ENCODE results near the gene ZSCAN25. TPM values are rescaled to one million over a fixed set of nuclear protein-coding genes. Genes with fewer than 3 reads are reported as not detected.
"Not testable (repeated sequence)": the region's sequence is repeated elsewhere in the genome, so short reads cannot be mapped to it uniquely, and the experiment has no call there.

Gene ZSCAN25
- total RNA-seq, 2 donors from 2014 or later = 22.2 to 23.1 TPM

GRCh38 chr7:99657879-99658278 lies 41.1 kb downstream of the ZSCAN25 start:
- Mint-ChIP-seq H3K9me3 (peaks cover 36% of the 10 kb centered on the region), H3K36me3 (ENCODE audit: low read depth) (peaks cover 28% of the 10 kb centered on the region)
- not testable (repeated sequence) for H3K27ac Mint-ChIP-seq; H3K27me3 ChIP-seq (ENCODE audit: control insufficient read depth, insufficient read depth, low read length, poor library complexity, severe bottlenecking); DNase-seq; H3K4me1 ChIP-seq (ENCODE audit: control insufficient read depth, insufficient read depth, low read length); H3K27me3 Mint-ChIP-seq (ENCODE audit: insufficient read depth); H3K27ac ChIP-seq (ENCODE audit: low read depth, low read length); H3K4me1 Mint-ChIP-seq; H3K36me3 ChIP-seq (ENCODE audit: control insufficient read depth, insufficient read depth, low read length); H3K4me3 Mint-ChIP-seq; H3K4me3 ChIP-seq (ENCODE audit: low read length); H3K9ac ChIP-seq (ENCODE audit: extremely low read depth, low read length, poor library complexity, severe bottlenecking)
- 95 to 100% methylated on average over 1 to 5 of the region's 5 CpGs for WGBS, 2 experiments (ENCODE audit: insufficient coverage in 1 of 2, insufficient read length in 1 of 2)
- H3K9me3 ChIP-seq (ENCODE audit: control insufficient read depth, low read length) = peaks cover 11% of the 10 kb centered on the region

- Histone ChIP-seq H3K4me1 (ENCODE audit: control insufficient read depth, insufficient read depth, low read length) (no peaks in the 10 kb centered on the region), H3K27ac (ENCODE audit: low read depth, low read length) (no peak overlapping the region), H3K27me3 (ENCODE audit: control insufficient read depth, insufficient read depth, low read length, poor library complexity, severe bottlenecking) (no peaks in the 10 kb centered on the region), H3K36me3 (ENCODE audit: control insufficient read depth, insufficient read depth, low read length) (peaks cover under 1% of the 10 kb centered on the region), H3K9me3 (ENCODE audit: control insufficient read depth, low read length) (peaks cover 4% of the 10 kb centered on the region), H3K9ac (ENCODE audit: extremely low read depth, low read length, poor library complexity, severe bottlenecking) (no peak overlapping the region), H3K4me3 (ENCODE audit: low read length) (no peak overlapping the region)
- H3K4me3 Mint-ChIP-seq = no peak overlapping the region
- H3K36me3 Mint-ChIP-seq (ENCODE audit: low read depth) = peaks cover 18% of the 10 kb centered on the region
- peaks cover 4% of the 10 kb centered on the region for H3K9me3 Mint-ChIP-seq
- WGBS, 2 experiments (ENCODE audit: insufficient coverage in 1 of 2, insufficient read length in 1 of 2) = 99 to 100% methylated on average over 1 to 3 of the region's 3 CpGs
- H3K27me3 Mint-ChIP-seq (ENCODE audit: insufficient read depth) = no peaks in the 10 kb centered on the region
- no peaks in the 10 kb centered on the region for H3K4me1 Mint-ChIP-seq
- H3K27ac Mint-ChIP-seq = no peak overlapping the region
- no peak for DNase-seq
- TF ChIP-seq CTCF (conservative IDR thresholded peaks at IDR 0.05) = no peak
These were observed 48.7 kb downstream of the ZSCAN25 start for GRCh38 chr7:99665312-99666012.

GRCh38 chr7:99666013-99666395 lies 49.3 kb downstream of the ZSCAN25 start:
- no peak for TF ChIP-seq CTCF (conservative IDR thresholded peaks at IDR 0.05)
- Histone ChIP-seq H3K9ac (ENCODE audit: extremely low read depth, low read length, poor library complexity, severe bottlenecking) (no peak overlapping the region), H3K27ac (ENCODE audit: low read depth, low read length) (no peak overlapping the region), H3K4me3 (ENCODE audit: low read length) (no peak overlapping the region), H3K4me1 (ENCODE audit: control insufficient read depth, insufficient read depth, low read length) (no peaks in the 10 kb centered on the region), H3K9me3 (ENCODE audit: control insufficient read depth, low read length) (no peaks in the 10 kb centered on the region), H3K27me3 (ENCODE audit: control insufficient read depth, insufficient read depth, low read length, poor library complexity, severe bottlenecking) (no peaks in the 10 kb centered on the region), H3K36me3 (ENCODE audit: control insufficient read depth, insufficient read depth, low read length) (no peaks in the 10 kb centered on the region)
- Mint-ChIP-seq H3K36me3 (ENCODE audit: low read depth) (peaks cover 13% of the 10 kb centered on the region), H3K9me3 (no peaks in the 10 kb centered on the region), H3K4me1 (no peaks in the 10 kb centered on the region), H3K4me3 (no peak overlapping the region), H3K27ac (no peak overlapping the region), H3K27me3 (ENCODE audit: insufficient read depth) (no peaks in the 10 kb centered on the region)
- WGBS, 2 experiments (ENCODE audit: insufficient coverage in 1 of 2, insufficient read length in 1 of 2) = 100% methylated on average over 1 of the region's 1 CpG; no CpG with 5 or more reads in 1 of the 2 experiments
- no peak for DNase-seq
